K562 (cell line): ENCODE measurements around the gene RASD1. TPM values are rescaled to one million over a fixed set of nuclear protein-coding genes. Genes with fewer than 3 reads are reported as not detected.

Experiments used
- ATAC-seq: fragments of 200-7000 bp; cut with Tn5 transposase; 3 replicates; pipeline ENCODE4 v1.9.1; 2020; ENCODE audit warnings: moderate library complexity
- BruUV-seq: library from RNA; stranded (reverse); fragments of 400-500 nt; replicated peaks from 2 replicates; lab custom pipeline; 2021; lab: Mats Ljungman, UMichigan
- CTCF ChIA-PET: fragments of 300-600 bp; formaldehyde crosslinking; extraction: SDS; loops from one replicate; lab custom pipeline; 2021; ENCODE audit warnings: low intra/inter-chr PET ratio; lab: Yijun Ruan, JAX
- POLR2A ChIA-PET: fragments of 300-600, 350-650 bp; sonication (Branson Sonifier 250); formaldehyde crosslinking; extraction: SDS; loops from one replicate; lab custom pipeline; 2021; ENCODE audit warnings: antibody characterized with exemption, inconsistent platforms; lab: Yijun Ruan, JAX
- DNase-seq, 4 experiments: peaks; one replicate each; pipeline versions ENCODE4 v3.0.0 to v3.0.0-alpha.2; 2011 to 2018; ENCODE audit warnings: low spot score in 3 of 4, mixed read lengths in 3 of 4; ENCODE audit errors: extremely low read depth in 1 of 4
- FAIRE-seq: peaks from 2 replicates; lab custom pipeline; 2011; peaks lifted over from hg19 to GRCh38; lab: Jason Lieb, UNC
- H2AFZ ChIP-seq: 2 replicates; pipeline ENCODE4 v1.6.0; 2011; ENCODE audit warnings: low read depth, low read length, control low read depth, inconsistent platforms
- H3K27ac ChIP-seq: fragments of 200-600 bp; 3 replicates; pipeline ENCODE4 v1.8.0; 2011; ENCODE audit warnings: low read depth, mild to moderate bottlenecking, control low read depth, inconsistent platforms, low read length, moderate library complexity, mixed read lengths; ENCODE audit errors: extremely low read depth
- H3K27me3 ChIP-seq, 2 experiments: fragments of 300-600 bp in 1 of 2; 2 replicates in 1 of 2; 3 replicates in 1 of 2; pipeline versions ENCODE4 v1.6.0 to v1.8.0; 2011; ENCODE audit warnings: inconsistent platforms in 2 of 2, low read length in 2 of 2, mild to moderate bottlenecking in 1 of 2, mixed read lengths in 1 of 2, moderate library complexity in 1 of 2; ENCODE audit not compliant: control insufficient read depth in 2 of 2, insufficient read depth in 2 of 2
- H3K36me3 ChIP-seq: fragments of 300-600 bp; 3 replicates; pipeline ENCODE4 v1.8.0; 2011; ENCODE audit warnings: mild to moderate bottlenecking, low read length, inconsistent platforms; ENCODE audit not compliant: control insufficient read depth, insufficient read depth
- H3K4me1 ChIP-seq, 2 experiments: fragments of 200-600 bp in 1 of 2; replicated peaks in 1 of 2; 2 replicates in 1 of 2; 3 replicates in 1 of 2; pipeline versions ENCODE4 v1.5.1 to v1.8.0; 2011; ENCODE audit warnings: inconsistent platforms in 2 of 2, low read length in 2 of 2, mild to moderate bottlenecking in 1 of 2, mixed read lengths in 1 of 2, moderate library complexity in 1 of 2; ENCODE audit not compliant: control insufficient read depth in 2 of 2, insufficient read depth in 2 of 2
- H3K4me2 ChIP-seq: 2 replicates; pipeline ENCODE4 v1.6.1; 2011; ENCODE audit warnings: low read length, control low read depth, inconsistent platforms, mixed read lengths; ENCODE audit not compliant: insufficient read depth
- H3K4me3 ChIP-seq: fragments of 200-600 bp; sonication (generic), shearing (Covaris generic); 2 replicates; pipeline ENCODE4 v1.5.1; 2016; ENCODE audit warnings: control low read depth, inconsistent platforms
- H3K79me2 ChIP-seq: fragments of 200-600 bp; 3 replicates; pipeline ENCODE4 v1.8.0; 2011; ENCODE audit warnings: low read length, inconsistent platforms; ENCODE audit not compliant: control insufficient read depth, insufficient read depth
- H3K9ac ChIP-seq, 2 experiments: 2 replicates each; pipeline versions ENCODE4 v1.6.0 to v1.6.1; 2011; ENCODE audit warnings: low read depth in 2 of 2, low read length in 2 of 2, control low read depth in 1 of 2, inconsistent platforms in 1 of 2, mild to moderate bottlenecking in 1 of 2, mixed read lengths in 1 of 2; ENCODE audit not compliant: insufficient read depth in 1 of 2
- H3K9me1 ChIP-seq: one replicate; pipeline ENCODE4 v1.6.0; 2011; ENCODE audit warnings: inconsistent platforms, mild to moderate bottlenecking, low read length, moderate library complexity; ENCODE audit not compliant: control insufficient read depth, insufficient read depth
- H3K9me3 ChIP-seq: replicated peaks from 2 replicates; pipeline ENCODE4 v1.5.1; 2011; ENCODE audit warnings: low read depth, low read length, inconsistent platforms; ENCODE audit not compliant: control insufficient read depth, insufficient read depth
- H4K20me1 ChIP-seq: replicated peaks from 2 replicates; pipeline ENCODE4 v1.6.1; 2011; ENCODE audit warnings: low read length, inconsistent platforms, mixed read lengths; ENCODE audit not compliant: control insufficient read depth, insufficient read depth
- BRD4 ChIP-seq: fragments of 200-600 bp; sonication (generic); IDR thresholded peaks from 2 replicates; pipeline ENCODE4 v1.6.1; 2017; ENCODE audit warnings: inconsistent platforms
- BRD9 ChIP-seq: fragments of 450-650 bp; IDR thresholded peaks from 2 replicates; pipeline ENCODE4 v1.6.1; 2018; ENCODE audit warnings: low read depth; ENCODE audit not compliant: partially characterized antibody
- HNRNPLL ChIP-seq: fragments of 200-400 bp; formaldehyde crosslinking; IDR thresholded peaks from 2 replicates; pipeline ENCODE4 v1.6.1; 2017; ENCODE audit warnings: low read length, low read depth, mild to moderate bottlenecking; ENCODE audit not compliant: poor library complexity, severe bottlenecking
- HSF4 ChIP-seq: fragments of 250-450 bp; sonication (Bioruptor Pico); IDR thresholded peaks from 2 replicates; pipeline ENCODE4 v2.1.2; 2022; ENCODE audit warnings: mild to moderate bottlenecking, moderate library complexity, borderline replicate concordance
- IRF1 ChIP-seq: sonication (generic); formaldehyde crosslinking; IDR thresholded peaks from 2 replicates; pipeline ENCODE4 v1.8.0; 2022; ENCODE audit warnings: missing genetic modification reagents, mild to moderate bottlenecking, borderline replicate concordance
- LARP7 ChIP-seq: fragments of 450-650 bp; IDR thresholded peaks from 2 replicates; pipeline ENCODE4 v1.6.1; 2016
- LEF1 ChIP-seq: fragments of 450-650 bp; IDR thresholded peaks from 2 replicates; pipeline ENCODE4 v1.6.1; 2016; ENCODE audit warnings: mild to moderate bottlenecking
- NUFIP1 ChIP-seq: fragments of 450-650 bp; IDR thresholded peaks from 2 replicates; pipeline ENCODE4 v1.6.1; 2018; ENCODE audit not compliant: partially characterized antibody
- TEAD2 ChIP-seq: fragments of 450-650 bp; IDR thresholded peaks from 2 replicates; pipeline ENCODE4 v1.6.1; 2016; ENCODE audit warnings: missing genetic modification characterization, control low read depth, missing compliant biosample characterization
- TFAM ChIP-seq: fragments of 250-450 bp; sonication (Bioruptor Pico); conservative IDR thresholded peaks from 2 replicates; pipeline ENCODE4 v1.5.0; 2021; ENCODE audit warnings: mild to moderate bottlenecking, moderate library complexity
- ZBTB40 ChIP-seq, 2 experiments: fragments of 450-650 bp in 1 of 2; sonication (generic) in 1 of 2; formaldehyde crosslinking in 1 of 2; IDR thresholded peaks; 2 replicates each; pipeline versions ENCODE4 v1.7.1 to v1.9.0; 2016 to 2022; ENCODE audit warnings: inconsistent platforms in 1 of 2, mild to moderate bottlenecking in 1 of 2, missing genetic modification reagents in 1 of 2
- ZNF12 ChIP-seq: sonication (generic); formaldehyde crosslinking; IDR thresholded peaks from 2 replicates; pipeline ENCODE4 v1.4.0; 2020; ENCODE audit warnings: mild to moderate bottlenecking, missing genetic modification reagents
- WGBS: fragments of 100-300 bp; shearing (Covaris generic); methylation state at CpG from one replicate; pipeline ENCODE4 v1.1.6; 2016; ENCODE audit warnings: low coverage, mixed read lengths; ENCODE audit not compliant: insufficient coverage; ENCODE audit errors: missing lambda C conversion rate; 5-methylcytosine and 5-hydroxymethylcytosine counted together
- in situ Hi-C: fragments of 300-500 bp; cut with MboI; formaldehyde crosslinking; loops from 4 replicates; pipeline ENCODE4 v1.15.0; 2018; ENCODE audit warnings: inconsistent platforms, mixed read lengths
- intact Hi-C: fragments of 100-400 bp; cut with micrococcal nuclease; formaldehyde crosslinking; loops from 2 replicates; pipeline ENCODE4 v1.14.2; 2022
- polyA plus RNA-seq, 8 experiments: library from polyadenylated mRNA; depleted of rRNA in 4 of 8; stranded (reverse) in 5 of 8; unstranded in 3 of 8; fragments of >200 nt; fragmentation: Nextera tagmentation in 2 of 8; fragmentation: Illumina TruSeq in 1 of 8; extraction: Ambion mirVana in 2 of 8; extraction: Trizol in 1 of 8; gene quantifications; 2 replicates each; pipeline versions ENCODE4 v1.2.1 to v1.2.3, GENCODE V29; 2011 to 2014; ENCODE audit warnings: inconsistent platforms in 1 of 8, missing spikeins in 1 of 8
- total RNA-seq, 7 experiments: library from RNA; depleted of rRNA in 6 of 7; stranded (reverse); fragments of >200 nt in 6 of 7; fragmentation: Illumina TruSeq in 2 of 7; extraction: Trizol in 2 of 7; gene quantifications; 2 replicates each; pipeline versions ENCODE4 v1.2.1 to v1.2.3, GENCODE V29; 2011 to 2021; ENCODE audit warnings: low replicate concordance in 1 of 7
- TF ChIP-seq, protein P1 (sequence below): sonication (generic); formaldehyde crosslinking; IDR thresholded peaks from 2 replicates; pipeline ENCODE4 v1.8.1; 2022; ENCODE audit warnings: missing genetic modification reagents

The RASD1 gene
- total and polyA plus RNA-seq, 9 of the 15 experiments (the other 6 are each of a cell fraction or from before 2014, with no cell fraction given), result 0.11 TPM; not detected in 8

- H3K27ac ChIP-seq, result no peak overlapping the region
- peaks cover 31% of the 10 kb centered on the region for H3K79me2 ChIP-seq
- H4K20me1 ChIP-seq, result no peaks in the 10 kb centered on the region
- no peaks in the 10 kb centered on the region for H3K9me3 ChIP-seq
- no peak overlapping the region for H3K4me2 ChIP-seq
- FAIRE-seq, result no peak
- H3K4me3 ChIP-seq, result no peak overlapping the region
- H3K9me1 ChIP-seq, result no peaks in the 10 kb centered on the region
- H3K4me1 ChIP-seq, result peaks cover 0 to 3% of the 10 kb centered on the region in 2 experiments; a peak in 2 of 5 replicates
- H3K27me3 ChIP-seq, result no peaks in the 10 kb centered on the region
- H2AFZ ChIP-seq, result no peak overlapping the region
- POLR2A ChIA-PET, result no interaction called here
- no peak for DNase-seq
- peaks cover 71% of the 10 kb centered on the region; the same call in 2 of the 3 replicates for H3K36me3 ChIP-seq
- no TSS peak for BruUV-seq
- 100% methylated on average over 1 of the region's 2 CpGs for WGBS
- ATAC-seq, result no peak
- CTCF ChIA-PET, result no interaction called here
- no peak overlapping the region for H3K9ac ChIP-seq
- in situ Hi-C loops (no loop called here), intact Hi-C loops (no loop called here)
- no peak for TF ChIP-seq NUFIP1
- TF ChIP-seq HNRNPLL, result no peak
- TF ChIP-seq, protein P1, sequence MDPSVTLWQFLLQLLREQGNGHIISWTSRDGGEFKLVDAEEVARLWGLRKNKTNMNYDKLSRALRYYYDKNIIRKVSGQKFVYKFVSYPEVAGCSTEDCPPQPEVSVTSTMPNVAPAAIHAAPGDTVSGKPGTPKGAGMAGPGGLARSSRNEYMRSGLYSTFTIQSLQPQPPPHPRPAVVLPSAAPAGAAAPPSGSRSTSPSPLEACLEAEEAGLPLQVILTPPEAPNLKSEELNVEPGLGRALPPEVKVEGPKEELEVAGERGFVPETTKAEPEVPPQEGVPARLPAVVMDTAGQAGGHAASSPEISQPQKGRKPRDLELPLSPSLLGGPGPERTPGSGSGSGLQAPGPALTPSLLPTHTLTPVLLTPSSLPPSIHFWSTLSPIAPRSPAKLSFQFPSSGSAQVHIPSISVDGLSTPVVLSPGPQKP, result no peak
- TF ChIP-seq BRD4, result no peak
- TF ChIP-seq IRF1 (CRISPR knock-in tag), result no peak
- TF ChIP-seq LARP7, result no peak
- TF ChIP-seq TFAM (CRISPR knock-in tag), result no peak
- TF ChIP-seq ZBTB40 (IDR thresholded peaks at IDR 0.05), result no peak
- no peak for TF ChIP-seq ZBTB40 (CRISPR knock-in tag; IDR thresholded peaks at IDR 0.05)
- no peak for TF ChIP-seq ZNF12 (CRISPR knock-in tag)
- TF ChIP-seq LEF1, result no peak
- no peak for TF ChIP-seq TEAD2
- TF ChIP-seq BRD9, result no peak
- no peak for TF ChIP-seq HSF4 (CRISPR knock-in tag)
Measured at GRCh38 chr17:17487998-17488397, 8.2 kb downstream of the RASD1 start.
